Panc1 (cell line): ENCODE results near the gene PRCD.

Experiments used
- CTCF ChIP-seq: fragments of 450-650 bp; IDR thresholded peaks from 2 replicates; pipeline ENCODE4 v1.5.1; 2017; ENCODE audit warnings: mild to moderate bottlenecking
- POLR2AphosphoS5 ChIP-seq: IDR thresholded peaks from 2 replicates; pipeline ENCODE4 v1.6.1; 2012; ENCODE audit warnings: mild to moderate bottlenecking, low read depth, low read length, moderate library complexity
- SIN3A ChIP-seq: IDR thresholded peaks from 2 replicates; pipeline ENCODE4 v1.6.1; 2012; ENCODE audit warnings: low read depth, mild to moderate bottlenecking, low read length, moderate library complexity, borderline replicate concordance; ENCODE audit not compliant: insufficient read depth
- TCF7L2 ChIP-seq: IDR thresholded peaks from 2 replicates; pipeline ENCODE4 v1.6.1; 2011; ENCODE audit warnings: mild to moderate bottlenecking, low read depth, low read length, inconsistent platforms
- TF ChIP-seq, protein P1 (sequence below), 2 experiments: IDR thresholded peaks; 2 replicates each; pipeline ENCODE4 v1.6.1; 2011 to 2012; ENCODE audit warnings: low read depth in 2 of 2, control low read depth in 1 of 2, low read length in 1 of 2, mild to moderate bottlenecking in 1 of 2, moderate library complexity in 1 of 2; ENCODE audit not compliant: insufficient read depth in 1 of 2

DNA sequence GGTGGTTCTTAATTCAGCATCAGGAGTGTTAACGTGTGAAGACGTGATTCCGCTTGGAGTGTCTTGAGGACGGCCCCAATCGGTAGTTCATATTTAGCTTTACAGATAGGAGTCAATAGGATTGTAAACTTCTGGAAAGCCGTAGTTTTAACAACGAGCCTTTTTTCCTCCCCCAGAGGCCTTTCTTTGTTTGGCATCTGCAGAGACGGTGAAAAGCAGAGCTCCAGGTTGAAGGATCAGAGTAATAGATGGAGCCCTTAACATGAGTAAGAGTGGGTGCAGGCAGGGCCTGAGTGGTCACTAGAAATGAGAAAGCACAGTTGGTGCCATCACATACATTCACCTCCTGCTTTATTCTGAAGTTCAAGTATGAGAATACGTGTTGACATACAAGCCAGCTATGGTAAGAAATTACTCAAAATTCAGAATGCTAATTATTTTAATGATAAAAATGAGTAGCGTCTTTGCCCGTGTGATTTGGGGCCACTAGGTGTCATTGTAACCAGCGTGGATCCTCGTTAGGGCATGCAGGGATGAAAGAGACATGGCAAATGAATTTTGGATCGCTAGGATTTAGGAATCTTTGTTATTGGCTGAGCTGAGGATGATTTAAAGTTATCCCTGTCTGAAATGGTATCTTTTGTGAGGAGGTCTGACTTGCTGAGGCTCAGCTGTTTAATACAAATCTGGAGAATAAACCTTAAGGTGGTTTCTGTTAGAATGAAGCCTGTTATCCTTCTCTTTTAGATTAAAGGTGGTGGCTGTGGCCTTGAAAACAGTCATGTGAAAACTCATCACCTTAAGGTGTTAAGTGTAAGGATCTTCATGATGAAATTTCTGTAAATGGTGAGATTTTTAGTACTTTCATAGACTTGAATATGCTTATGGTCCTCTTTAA lies 18.6 kb downstream of the PRCD start:
- TF ChIP-seq CTCF, result peak; percentile 75
- no peak for TF ChIP-seq POLR2AphosphoS5
- TF ChIP-seq, protein P1, sequence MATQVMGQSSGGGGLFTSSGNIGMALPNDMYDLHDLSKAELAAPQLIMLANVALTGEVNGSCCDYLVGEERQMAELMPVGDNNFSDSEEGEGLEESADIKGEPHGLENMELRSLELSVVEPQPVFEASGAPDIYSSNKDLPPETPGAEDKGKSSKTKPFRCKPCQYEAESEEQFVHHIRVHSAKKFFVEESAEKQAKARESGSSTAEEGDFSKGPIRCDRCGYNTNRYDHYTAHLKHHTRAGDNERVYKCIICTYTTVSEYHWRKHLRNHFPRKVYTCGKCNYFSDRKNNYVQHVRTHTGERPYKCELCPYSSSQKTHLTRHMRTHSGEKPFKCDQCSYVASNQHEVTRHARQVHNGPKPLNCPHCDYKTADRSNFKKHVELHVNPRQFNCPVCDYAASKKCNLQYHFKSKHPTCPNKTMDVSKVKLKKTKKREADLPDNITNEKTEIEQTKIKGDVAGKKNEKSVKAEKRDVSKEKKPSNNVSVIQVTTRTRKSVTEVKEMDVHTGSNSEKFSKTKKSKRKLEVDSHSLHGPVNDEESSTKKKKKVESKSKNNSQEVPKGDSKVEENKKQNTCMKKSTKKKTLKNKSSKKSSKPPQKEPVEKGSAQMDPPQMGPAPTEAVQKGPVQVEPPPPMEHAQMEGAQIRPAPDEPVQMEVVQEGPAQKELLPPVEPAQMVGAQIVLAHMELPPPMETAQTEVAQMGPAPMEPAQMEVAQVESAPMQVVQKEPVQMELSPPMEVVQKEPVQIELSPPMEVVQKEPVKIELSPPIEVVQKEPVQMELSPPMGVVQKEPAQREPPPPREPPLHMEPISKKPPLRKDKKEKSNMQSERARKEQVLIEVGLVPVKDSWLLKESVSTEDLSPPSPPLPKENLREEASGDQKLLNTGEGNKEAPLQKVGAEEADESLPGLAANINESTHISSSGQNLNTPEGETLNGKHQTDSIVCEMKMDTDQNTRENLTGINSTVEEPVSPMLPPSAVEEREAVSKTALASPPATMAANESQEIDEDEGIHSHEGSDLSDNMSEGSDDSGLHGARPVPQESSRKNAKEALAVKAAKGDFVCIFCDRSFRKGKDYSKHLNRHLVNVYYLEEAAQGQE (IDR thresholded peaks at IDR 0.05; ENCODE audit: insufficient read depth in 1 of 2, low read depth in 2 of 2, low read length in 1 of 2), result no peak
- TF ChIP-seq SIN3A, result no peak
- no peak for TF ChIP-seq TCF7L2
